ENCODE data around the gene MEIOB. TPM values are rescaled to one million over a fixed set of nuclear protein-coding genes. Genes with fewer than 3 reads are reported as not detected.

Gene MEIOB
- total RNA-seq, 1 experiment from 2014 or later, result 1.4 TPM

GRCh38 chr16:1874854-1875253 lies 2.9 kb upstream of the MEIOB start (continued):
- TF ChIP-seq PRDM15 (CRISPR knock-in tag; IDR thresholded peaks at IDR 0.05) (no peak), NR1H2 (CRISPR knock-in tag; IDR thresholded peaks at IDR 0.05) (no peak), CREM (CRISPR knock-in tag; IDR thresholded peaks at IDR 0.05) (no peak), ARID4B (CRISPR knock-in tag; IDR thresholded peaks at IDR 0.05; ENCODE audit: borderline replicate concordance) (no peak), ZBTB21 (CRISPR knock-in tag; IDR thresholded peaks at IDR 0.05; ENCODE audit: borderline replicate concordance) (no peak), ZNF219 (CRISPR knock-in tag; IDR thresholded peaks at IDR 0.05; ENCODE audit: borderline replicate concordance) (no peak), ZBTB43 (CRISPR knock-in tag; IDR thresholded peaks at IDR 0.05) (no peak), PRRX2 (CRISPR knock-in tag; IDR thresholded peaks at IDR 0.05) (no peak), SMAD4 (CRISPR knock-in tag; IDR thresholded peaks at IDR 0.05) (no peak)

GRCh38 chr16:1870365-1871082 lies 1.4 kb downstream of the MEIOB start:
- DNase-seq (ENCODE audit: low spot score), result no peak
- Mint-ChIP-seq H3K27me3 (ENCODE audit: low read depth) (peaks cover 35% of the 10 kb centered on the region), H3K36me3 (no peaks in the 10 kb centered on the region), H3K4me3 (no peak overlapping the region), H3K9me3 (no peaks in the 10 kb centered on the region), H3K27ac (no peak overlapping the region), H3K4me1 (no peaks in the 10 kb centered on the region; the same call in 1 of the 2 replicates)
- ChIA-PET POLR2A (interaction anchor here (0.7 kb wide), 1 partner anchor 71 kb away, joined by 7 read pairs; no protein-coding TSS in a partner anchor), CTCF (interaction anchor here (0.7 to 1.0 kb wide), 3 partner anchors 53 to 71 kb away, joined by 3 to 4 read pairs (median 3); no protein-coding TSS in a partner anchor)
- TF ChIP-seq GABPB1 (CRISPR knock-in tag; IDR thresholded peaks at IDR 0.05) (0 out of 2 replicates have a peak, but pooled peaks have one; percentile 29), CTCF (IDR thresholded peaks at IDR 0.05) (no peak), RORB (CRISPR knock-in tag; IDR thresholded peaks at IDR 0.05) (no peak)
- ATAC-seq, result no peak
